GM23338 (cell line): ENCODE results near the gene POLD2. TPM values are rescaled to one million over a fixed set of nuclear protein-coding genes. Genes with fewer than 3 reads are reported as not detected.

Source experiments
- ATAC-seq: fragments of 200-7000 bp; cut with Tn5 transposase; 3 replicates; pipeline ENCODE4 v1.9.1; 2020
- DNase-seq: peaks from one replicate; pipeline ENCODE4 v3.0.0-alpha.2; 2015; ENCODE audit warnings: low spot score
- H2AFZ ChIP-seq: fragments of 200-600 bp; sonication (generic); 2 replicates; pipeline ENCODE4 v1.8.0; 2016; ENCODE audit warnings: antibody characterized with exemption, mild to moderate bottlenecking, moderate library complexity
- H3F3A ChIP-seq: fragments of 200-600 bp; sonication (generic); replicated peaks from 2 replicates; pipeline ENCODE4 v1.8.0; 2017; ENCODE audit warnings: antibody characterized with exemption, mixed run types, low read depth
- H3K27ac ChIP-seq: fragments of 200-600 bp; sonication (generic); 2 replicates; pipeline ENCODE4 v1.6.1; 2016; ENCODE audit warnings: low read depth
- H3K27me3 ChIP-seq: fragments of 200-600 bp; sonication (generic); 2 replicates; pipeline ENCODE4 v1.8.0; 2016; ENCODE audit warnings: mild to moderate bottlenecking, mixed run types, moderate library complexity; ENCODE audit not compliant: insufficient read depth
- H3K36me3 ChIP-seq: fragments of 200-600 bp; sonication (generic); 2 replicates; pipeline ENCODE4 v1.8.0; 2016; ENCODE audit warnings: mild to moderate bottlenecking; ENCODE audit not compliant: insufficient read depth
- H3K4me1 ChIP-seq: fragments of 200-600 bp; sonication (generic); 2 replicates; pipeline ENCODE4 v1.8.0; 2016; ENCODE audit warnings: mild to moderate bottlenecking, moderate library complexity; ENCODE audit not compliant: insufficient read depth
- H3K4me2 ChIP-seq: fragments of 200-600 bp; sonication (generic); 2 replicates; pipeline ENCODE4 v1.7.1; 2017; ENCODE audit warnings: mixed run types
- H3K4me3 ChIP-seq: fragments of 200-600 bp; sonication (generic); 2 replicates; pipeline ENCODE4 v1.6.1; 2016; ENCODE audit warnings: mixed run types
- H3K79me2 ChIP-seq: fragments of 200-600 bp; sonication (generic); replicated peaks from 2 replicates; pipeline ENCODE4 v1.8.0; 2017; ENCODE audit warnings: mild to moderate bottlenecking; ENCODE audit not compliant: insufficient read depth
- H3K9me2 ChIP-seq: fragments of 200-600 bp; sonication (generic); 2 replicates; pipeline ENCODE4 v1.8.0; 2017; ENCODE audit not compliant: insufficient read depth
- H4K20me1 ChIP-seq: fragments of 200-600 bp; sonication (generic); replicated peaks from 2 replicates; pipeline ENCODE4 v1.8.0; 2017; ENCODE audit warnings: mild to moderate bottlenecking; ENCODE audit not compliant: insufficient read depth
- H3K27ac Mint-ChIP-seq: 2 replicates; pipeline ENCODE4 v1.8.0; 2020; ENCODE audit warnings: inconsistent platforms, mild to moderate bottlenecking, moderate library complexity, mixed read lengths
- H3K27me3 Mint-ChIP-seq: 3 replicates; pipeline ENCODE4 v1.8.0; 2022; ENCODE audit warnings: low read depth, mild to moderate bottlenecking, moderate library complexity, mixed read lengths, inconsistent platforms; ENCODE audit not compliant: insufficient read depth, poor library complexity
- H3K36me3 Mint-ChIP-seq: 3 replicates; pipeline ENCODE4 v1.8.0; 2021; ENCODE audit warnings: low read depth, mild to moderate bottlenecking, inconsistent platforms, moderate library complexity, mixed read lengths
- H3K4me1 Mint-ChIP-seq: 3 replicates; pipeline ENCODE4 v1.8.0; 2020; ENCODE audit warnings: mild to moderate bottlenecking, inconsistent platforms, mixed read lengths
- H3K4me3 Mint-ChIP-seq: 3 replicates; pipeline ENCODE4 v1.8.0; 2021; ENCODE audit warnings: moderate library complexity, mild to moderate bottlenecking, inconsistent platforms, mixed read lengths
- H3K9me3 Mint-ChIP-seq: 3 replicates; pipeline ENCODE4 v1.8.0; 2020; ENCODE audit warnings: moderate library complexity, mild to moderate bottlenecking, inconsistent platforms, mixed read lengths
- CREB1 ChIP-seq: fragments of 250-450 bp; sonication (Bioruptor Pico); IDR thresholded peaks from 2 replicates; pipeline ENCODE4 v1.5.0; 2020; ENCODE audit warnings: low read depth, mild to moderate bottlenecking, moderate library complexity
- EZH2 ChIP-seq: fragments of 200-600 bp; sonication (generic); IDR thresholded peaks from one replicate; pipeline ENCODE4 v1.8.0; 2017; ENCODE audit warnings: antibody characterized with exemption, mild to moderate bottlenecking, low read depth; ENCODE audit not compliant: unreplicated experiment
- EZH2phosphoT487 ChIP-seq: fragments of 200-600 bp; sonication (generic); IDR thresholded peaks from one replicate; pipeline ENCODE4 v1.8.1; 2018; ENCODE audit warnings: antibody characterized with exemption; ENCODE audit not compliant: unreplicated experiment
- JUNB ChIP-seq: IDR thresholded peaks from one replicate; pipeline ENCODE4 v1.6.1; 2016; ENCODE audit warnings: antibody characterized with exemption; ENCODE audit not compliant: unreplicated experiment
- NANOG ChIP-seq: IDR thresholded peaks from 2 replicates; pipeline ENCODE4 v1.6.1; 2016; ENCODE audit warnings: antibody characterized with exemption, borderline replicate concordance
- POLR2AphosphoS5 ChIP-seq: IDR thresholded peaks from 2 replicates; pipeline ENCODE4 v1.6.1; 2016; ENCODE audit warnings: antibody characterized with exemption, low read depth
- STAT1 ChIP-seq: IDR thresholded peaks from one replicate; pipeline ENCODE4 v1.6.1; 2016; ENCODE audit warnings: antibody characterized with exemption; ENCODE audit not compliant: unreplicated experiment
- ZNF114 ChIP-seq: fragments of 250-450 bp; sonication (Bioruptor Pico); IDR thresholded peaks from 2 replicates; pipeline ENCODE4 v1.5.0; 2020; ENCODE audit warnings: mild to moderate bottlenecking, moderate library complexity
- ZNF331 ChIP-seq: fragments of 250-450 bp; sonication (Bioruptor Pico); IDR thresholded peaks from 2 replicates; pipeline ENCODE4 v1.5.0; 2020; ENCODE audit warnings: low read depth, mild to moderate bottlenecking, moderate library complexity
- polyA plus RNA-seq: library from polyadenylated mRNA; unstranded; fragments of >200 nt; fragmentation: Nextera tagmentation; extraction: Ambion mirVana; gene quantifications from 2 replicates; pipeline ENCODE4 v1.2.1, GENCODE V29; 2016
- total RNA-seq: library from RNA; depleted of rRNA; stranded (reverse); fragments of >200 nt; shearing (Covaris generic); gene quantifications from 2 replicates; pipeline ENCODE4 v1.2.3, GENCODE V29; 2014
- TF ChIP-seq, protein P1 (sequence below), 2 experiments: fragments of 200-600 bp in 1 of 2; sonication (generic) in 1 of 2; conservative IDR thresholded peaks; 2 replicates each; pipeline versions ENCODE4 v1.5.1 to v1.6.1; 2016 to 2017; ENCODE audit warnings: antibody characterized with exemption in 2 of 2, low read depth in 2 of 2, mild to moderate bottlenecking in 2 of 2, moderate library complexity in 1 of 2
- TF ChIP-seq, protein P2 (sequence below): fragments of 250-450 bp; sonication (Bioruptor Pico); IDR thresholded peaks from 2 replicates; pipeline ENCODE4 v1.5.0; 2020; ENCODE audit warnings: mild to moderate bottlenecking, moderate library complexity
- TF ChIP-seq, protein P3 (sequence below): IDR thresholded peaks from one replicate; pipeline ENCODE4 v1.6.1; 2018; ENCODE audit warnings: antibody characterized with exemption; ENCODE audit not compliant: unreplicated experiment
- TF ChIP-seq, protein P4 (sequence below): IDR thresholded peaks from 2 replicates; pipeline ENCODE4 v1.6.1; 2016; ENCODE audit warnings: antibody characterized with exemption

Gene POLD2
- total and polyA plus RNA-seq, 2 experiments from 2014 or later = 101 to 127 TPM

DNA sequence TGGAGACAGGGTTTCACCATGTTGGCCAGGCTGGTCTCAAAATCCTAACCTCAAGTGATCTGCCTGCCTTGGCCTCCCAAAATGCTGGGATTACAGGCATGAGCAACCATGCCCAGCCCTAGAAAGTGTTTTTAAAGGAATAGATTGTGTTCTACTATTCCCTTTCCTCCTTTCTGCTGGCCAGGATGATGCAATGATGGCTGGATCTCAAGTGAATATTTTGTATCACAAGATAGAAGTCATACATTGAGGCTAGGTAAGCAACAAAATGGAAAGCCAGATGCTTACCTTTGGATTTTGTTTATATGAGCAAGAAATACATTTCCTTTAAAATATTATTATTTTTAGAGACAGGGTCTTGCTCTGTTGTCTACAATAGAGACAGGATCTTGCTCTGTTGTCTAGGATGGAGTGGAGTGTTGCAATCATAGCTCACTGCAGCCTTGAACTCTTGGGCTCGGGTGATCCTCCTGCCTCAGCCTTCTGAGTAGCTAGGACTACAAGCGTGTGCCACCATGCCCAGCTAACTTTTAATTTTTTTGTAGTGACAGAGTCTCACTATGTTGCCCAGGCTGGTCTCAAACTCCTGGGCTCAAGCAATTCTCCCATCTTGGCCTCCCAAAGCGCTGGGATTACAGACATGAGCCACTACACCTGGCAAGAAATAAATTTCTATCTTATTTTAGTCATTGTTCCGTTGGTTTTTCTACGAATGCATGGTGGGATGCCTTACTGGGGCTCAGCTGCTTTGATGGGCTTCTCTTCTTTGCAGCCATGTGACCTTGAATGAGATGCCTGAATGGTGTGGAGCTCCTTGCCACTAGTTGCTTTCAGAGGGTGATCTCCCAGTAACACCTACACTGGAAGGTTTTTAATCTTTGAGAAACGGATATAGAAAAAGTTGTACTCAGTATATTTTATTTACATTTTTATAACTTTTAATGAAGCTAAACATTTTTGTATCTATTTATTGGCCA, 25.0 kb downstream of the POLD2 start:
- Histone ChIP-seq H4K20me1 (no peaks in the 10 kb centered on the region), H3K79me2 (no peaks in the 10 kb centered on the region), H3F3A (no peaks in the 10 kb centered on the region), H3K27me3 (no peaks in the 10 kb centered on the region), H3K27ac (no peak overlapping the region), H3K4me3 (no peak overlapping the region), H3K36me3 (no peaks in the 10 kb centered on the region), H3K9me2 (no peaks in the 10 kb centered on the region), H2AFZ (no peak overlapping the region), H3K4me2 (no peak overlapping the region), H3K4me1 (peaks cover 2% of the 10 kb centered on the region; the same call in 1 of the 2 replicates)
- no peak for ATAC-seq
- Mint-ChIP-seq H3K27me3 (peaks cover 19% of the 10 kb centered on the region), H3K4me1 (peaks cover 9% of the 10 kb centered on the region), H3K36me3 (no peaks in the 10 kb centered on the region), H3K9me3 (no peaks in the 10 kb centered on the region), H3K4me3 (no peak overlapping the region), H3K27ac (no peak overlapping the region)
- TF ChIP-seq STAT1 (no peak), ZNF331 (CRISPR knock-in tag) (no peak), POLR2AphosphoS5 (no peak), ZNF114 (CRISPR knock-in tag) (no peak), JUNB (no peak), EZH2phosphoT487 (no peak), CREB1 (no peak), NANOG (no peak), EZH2 (no peak)
- TF ChIP-seq, protein P1, sequence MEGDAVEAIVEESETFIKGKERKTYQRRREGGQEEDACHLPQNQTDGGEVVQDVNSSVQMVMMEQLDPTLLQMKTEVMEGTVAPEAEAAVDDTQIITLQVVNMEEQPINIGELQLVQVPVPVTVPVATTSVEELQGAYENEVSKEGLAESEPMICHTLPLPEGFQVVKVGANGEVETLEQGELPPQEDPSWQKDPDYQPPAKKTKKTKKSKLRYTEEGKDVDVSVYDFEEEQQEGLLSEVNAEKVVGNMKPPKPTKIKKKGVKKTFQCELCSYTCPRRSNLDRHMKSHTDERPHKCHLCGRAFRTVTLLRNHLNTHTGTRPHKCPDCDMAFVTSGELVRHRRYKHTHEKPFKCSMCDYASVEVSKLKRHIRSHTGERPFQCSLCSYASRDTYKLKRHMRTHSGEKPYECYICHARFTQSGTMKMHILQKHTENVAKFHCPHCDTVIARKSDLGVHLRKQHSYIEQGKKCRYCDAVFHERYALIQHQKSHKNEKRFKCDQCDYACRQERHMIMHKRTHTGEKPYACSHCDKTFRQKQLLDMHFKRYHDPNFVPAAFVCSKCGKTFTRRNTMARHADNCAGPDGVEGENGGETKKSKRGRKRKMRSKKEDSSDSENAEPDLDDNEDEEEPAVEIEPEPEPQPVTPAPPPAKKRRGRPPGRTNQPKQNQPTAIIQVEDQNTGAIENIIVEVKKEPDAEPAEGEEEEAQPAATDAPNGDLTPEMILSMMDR (conservative IDR thresholded peaks at IDR 0.05; ENCODE audit: low read depth in 2 of 2) = no peak
- TF ChIP-seq, protein P2, sequence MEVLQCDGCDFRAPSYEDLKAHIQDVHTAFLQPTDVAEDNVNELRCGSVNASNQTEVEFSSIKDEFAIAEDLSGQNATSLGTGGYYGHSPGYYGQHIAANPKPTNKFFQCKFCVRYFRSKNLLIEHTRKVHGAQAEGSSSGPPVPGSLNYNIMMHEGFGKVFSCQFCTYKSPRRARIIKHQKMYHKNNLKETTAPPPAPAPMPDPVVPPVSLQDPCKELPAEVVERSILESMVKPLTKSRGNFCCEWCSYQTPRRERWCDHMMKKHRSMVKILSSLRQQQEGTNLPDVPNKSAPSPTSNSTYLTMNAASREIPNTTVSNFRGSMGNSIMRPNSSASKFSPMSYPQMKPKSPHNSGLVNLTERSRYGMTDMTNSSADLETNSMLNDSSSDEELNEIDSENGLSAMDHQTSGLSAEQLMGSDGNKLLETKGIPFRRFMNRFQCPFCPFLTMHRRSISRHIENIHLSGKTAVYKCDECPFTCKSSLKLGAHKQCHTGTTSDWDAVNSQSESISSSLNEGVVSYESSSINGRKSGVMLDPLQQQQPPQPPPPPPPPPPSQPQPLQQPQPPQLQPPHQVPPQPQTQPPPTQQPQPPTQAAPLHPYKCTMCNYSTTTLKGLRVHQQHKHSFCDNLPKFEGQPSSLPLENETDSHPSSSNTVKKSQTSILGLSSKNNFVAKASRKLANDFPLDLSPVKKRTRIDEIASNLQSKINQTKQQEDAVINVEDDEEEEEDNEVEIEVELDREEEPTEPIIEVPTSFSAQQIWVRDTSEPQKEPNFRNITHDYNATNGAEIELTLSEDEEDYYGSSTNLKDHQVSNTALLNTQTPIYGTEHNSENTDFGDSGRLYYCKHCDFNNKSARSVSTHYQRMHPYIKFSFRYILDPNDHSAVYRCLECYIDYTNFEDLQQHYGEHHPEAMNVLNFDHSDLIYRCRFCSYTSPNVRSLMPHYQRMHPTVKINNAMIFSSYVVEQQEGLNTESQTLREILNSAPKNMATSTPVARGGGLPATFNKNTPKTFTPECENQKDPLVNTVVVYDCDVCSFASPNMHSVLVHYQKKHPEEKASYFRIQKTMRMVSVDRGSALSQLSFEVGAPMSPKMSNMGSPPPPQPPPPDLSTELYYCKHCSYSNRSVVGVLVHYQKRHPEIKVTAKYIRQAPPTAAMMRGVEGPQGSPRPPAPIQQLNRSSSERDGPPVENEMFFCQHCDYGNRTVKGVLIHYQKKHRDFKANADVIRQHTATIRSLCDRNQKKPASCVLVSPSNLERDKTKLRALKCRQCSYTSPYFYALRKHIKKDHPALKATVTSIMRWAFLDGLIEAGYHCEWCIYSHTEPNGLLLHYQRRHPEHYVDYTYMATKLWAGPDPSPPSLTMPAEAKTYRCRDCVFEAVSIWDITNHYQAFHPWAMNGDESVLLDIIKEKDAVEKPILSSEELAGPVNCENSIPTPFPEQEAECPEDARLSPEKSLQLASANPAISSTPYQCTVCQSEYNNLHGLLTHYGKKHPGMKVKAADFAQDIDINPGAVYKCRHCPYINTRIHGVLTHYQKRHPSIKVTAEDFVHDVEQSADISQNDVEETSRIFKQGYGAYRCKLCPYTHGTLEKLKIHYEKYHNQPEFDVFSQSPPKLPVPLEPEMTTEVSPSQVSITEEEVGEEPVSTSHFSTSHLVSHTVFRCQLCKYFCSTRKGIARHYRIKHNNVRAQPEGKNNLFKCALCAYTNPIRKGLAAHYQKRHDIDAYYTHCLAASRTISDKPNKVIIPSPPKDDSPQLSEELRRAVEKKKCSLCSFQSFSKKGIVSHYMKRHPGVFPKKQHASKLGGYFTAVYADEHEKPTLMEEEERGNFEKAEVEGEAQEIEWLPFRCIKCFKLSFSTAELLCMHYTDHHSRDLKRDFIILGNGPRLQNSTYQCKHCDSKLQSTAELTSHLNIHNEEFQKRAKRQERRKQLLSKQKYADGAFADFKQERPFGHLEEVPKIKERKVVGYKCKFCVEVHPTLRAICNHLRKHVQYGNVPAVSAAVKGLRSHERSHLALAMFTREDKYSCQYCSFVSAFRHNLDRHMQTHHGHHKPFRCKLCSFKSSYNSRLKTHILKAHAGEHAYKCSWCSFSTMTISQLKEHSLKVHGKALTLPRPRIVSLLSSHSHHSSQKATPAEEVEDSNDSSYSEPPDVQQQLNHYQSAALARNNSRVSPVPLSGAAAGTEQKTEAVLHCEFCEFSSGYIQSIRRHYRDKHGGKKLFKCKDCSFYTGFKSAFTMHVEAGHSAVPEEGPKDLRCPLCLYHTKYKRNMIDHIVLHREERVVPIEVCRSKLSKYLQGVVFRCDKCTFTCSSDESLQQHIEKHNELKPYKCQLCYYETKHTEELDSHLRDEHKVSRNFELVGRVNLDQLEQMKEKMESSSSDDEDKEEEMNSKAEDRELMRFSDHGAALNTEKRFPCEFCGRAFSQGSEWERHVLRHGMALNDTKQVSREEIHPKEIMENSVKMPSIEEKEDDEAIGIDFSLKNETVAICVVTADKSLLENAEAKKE (CRISPR knock-in tag) = no peak
- TF ChIP-seq, protein P3, sequence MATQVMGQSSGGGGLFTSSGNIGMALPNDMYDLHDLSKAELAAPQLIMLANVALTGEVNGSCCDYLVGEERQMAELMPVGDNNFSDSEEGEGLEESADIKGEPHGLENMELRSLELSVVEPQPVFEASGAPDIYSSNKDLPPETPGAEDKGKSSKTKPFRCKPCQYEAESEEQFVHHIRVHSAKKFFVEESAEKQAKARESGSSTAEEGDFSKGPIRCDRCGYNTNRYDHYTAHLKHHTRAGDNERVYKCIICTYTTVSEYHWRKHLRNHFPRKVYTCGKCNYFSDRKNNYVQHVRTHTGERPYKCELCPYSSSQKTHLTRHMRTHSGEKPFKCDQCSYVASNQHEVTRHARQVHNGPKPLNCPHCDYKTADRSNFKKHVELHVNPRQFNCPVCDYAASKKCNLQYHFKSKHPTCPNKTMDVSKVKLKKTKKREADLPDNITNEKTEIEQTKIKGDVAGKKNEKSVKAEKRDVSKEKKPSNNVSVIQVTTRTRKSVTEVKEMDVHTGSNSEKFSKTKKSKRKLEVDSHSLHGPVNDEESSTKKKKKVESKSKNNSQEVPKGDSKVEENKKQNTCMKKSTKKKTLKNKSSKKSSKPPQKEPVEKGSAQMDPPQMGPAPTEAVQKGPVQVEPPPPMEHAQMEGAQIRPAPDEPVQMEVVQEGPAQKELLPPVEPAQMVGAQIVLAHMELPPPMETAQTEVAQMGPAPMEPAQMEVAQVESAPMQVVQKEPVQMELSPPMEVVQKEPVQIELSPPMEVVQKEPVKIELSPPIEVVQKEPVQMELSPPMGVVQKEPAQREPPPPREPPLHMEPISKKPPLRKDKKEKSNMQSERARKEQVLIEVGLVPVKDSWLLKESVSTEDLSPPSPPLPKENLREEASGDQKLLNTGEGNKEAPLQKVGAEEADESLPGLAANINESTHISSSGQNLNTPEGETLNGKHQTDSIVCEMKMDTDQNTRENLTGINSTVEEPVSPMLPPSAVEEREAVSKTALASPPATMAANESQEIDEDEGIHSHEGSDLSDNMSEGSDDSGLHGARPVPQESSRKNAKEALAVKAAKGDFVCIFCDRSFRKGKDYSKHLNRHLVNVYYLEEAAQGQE = no peak
- TF ChIP-seq, protein P4, sequence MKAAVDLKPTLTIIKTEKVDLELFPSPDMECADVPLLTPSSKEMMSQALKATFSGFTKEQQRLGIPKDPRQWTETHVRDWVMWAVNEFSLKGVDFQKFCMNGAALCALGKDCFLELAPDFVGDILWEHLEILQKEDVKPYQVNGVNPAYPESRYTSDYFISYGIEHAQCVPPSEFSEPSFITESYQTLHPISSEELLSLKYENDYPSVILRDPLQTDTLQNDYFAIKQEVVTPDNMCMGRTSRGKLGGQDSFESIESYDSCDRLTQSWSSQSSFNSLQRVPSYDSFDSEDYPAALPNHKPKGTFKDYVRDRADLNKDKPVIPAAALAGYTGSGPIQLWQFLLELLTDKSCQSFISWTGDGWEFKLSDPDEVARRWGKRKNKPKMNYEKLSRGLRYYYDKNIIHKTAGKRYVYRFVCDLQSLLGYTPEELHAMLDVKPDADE = no peak
- no peak for DNase-seq
